T follicular helper cell (primary cell): ENCODE data around the gene CBX4.

Experiments used
- DNase-seq: peaks from one replicate; pipeline ENCODE4 v3.0.0-alpha.2; 2020; ENCODE audit warnings: low read depth

Gene CBX4

GRCh38 chr17:79829004-79829403 is 10.2 kb downstream of the CBX4 start:
- DNase-seq = no peak

DNA sequence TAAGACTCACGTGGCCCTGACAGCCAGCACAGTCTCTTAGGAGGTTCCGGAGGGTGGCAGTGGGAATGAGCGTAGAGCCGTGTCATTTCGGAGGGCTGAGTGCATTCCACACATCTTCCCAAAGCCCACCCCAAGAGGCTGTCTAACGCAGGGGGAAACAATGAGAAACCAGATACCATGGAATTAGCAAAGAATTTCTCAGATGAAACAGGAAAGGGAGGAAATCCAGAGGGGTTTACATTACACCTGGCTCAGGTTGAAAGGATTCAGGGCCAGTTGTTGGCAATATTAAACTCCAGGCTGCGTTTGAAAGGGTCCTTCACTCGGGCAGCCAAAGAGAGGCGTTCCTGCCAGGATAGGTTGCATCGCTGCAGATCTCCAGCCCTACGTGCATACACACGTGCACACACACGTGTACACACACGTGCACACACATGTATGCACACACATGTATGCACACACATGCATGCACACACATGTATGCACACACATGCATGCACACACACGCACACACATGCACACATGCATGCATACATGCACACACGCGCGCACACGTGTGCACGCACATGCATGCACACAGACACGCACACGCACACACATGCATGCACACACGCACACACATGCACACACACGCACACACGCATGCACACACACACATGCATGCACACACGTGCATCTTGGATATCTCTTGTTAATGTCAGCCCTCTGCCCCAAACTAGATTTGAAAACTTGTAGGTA is 12.2 kb downstream of the CBX4 start:
- DNase-seq = no peak

DNA sequence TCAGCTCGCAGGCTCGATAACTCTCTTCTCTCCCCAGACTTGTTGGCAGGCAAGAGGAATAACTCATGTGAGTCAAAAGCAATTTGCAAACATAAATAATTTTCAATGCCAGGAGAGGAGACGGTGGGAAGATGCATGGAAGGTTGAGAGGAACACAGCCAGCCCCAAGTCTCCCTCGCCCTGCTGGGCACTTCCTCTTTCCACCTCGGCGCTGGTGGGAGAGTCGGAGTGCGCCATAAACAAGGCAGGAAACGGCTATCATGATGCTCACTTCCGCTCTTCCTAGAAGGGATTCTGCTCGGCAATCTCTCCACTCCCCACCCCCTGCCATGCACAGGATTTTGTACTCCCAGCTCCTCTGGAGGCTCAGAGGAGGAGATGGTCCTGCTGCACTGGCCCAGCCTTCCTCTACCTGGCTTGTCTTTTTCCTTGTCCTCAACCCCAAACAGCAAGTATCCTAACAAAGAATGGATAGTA is 13.0 kb downstream of the CBX4 start:
- DNase-seq = no peak

GRCh38 chr17:79825580-79825921 is 13.7 kb downstream of the CBX4 start:
- no peak for DNase-seq

DNA sequence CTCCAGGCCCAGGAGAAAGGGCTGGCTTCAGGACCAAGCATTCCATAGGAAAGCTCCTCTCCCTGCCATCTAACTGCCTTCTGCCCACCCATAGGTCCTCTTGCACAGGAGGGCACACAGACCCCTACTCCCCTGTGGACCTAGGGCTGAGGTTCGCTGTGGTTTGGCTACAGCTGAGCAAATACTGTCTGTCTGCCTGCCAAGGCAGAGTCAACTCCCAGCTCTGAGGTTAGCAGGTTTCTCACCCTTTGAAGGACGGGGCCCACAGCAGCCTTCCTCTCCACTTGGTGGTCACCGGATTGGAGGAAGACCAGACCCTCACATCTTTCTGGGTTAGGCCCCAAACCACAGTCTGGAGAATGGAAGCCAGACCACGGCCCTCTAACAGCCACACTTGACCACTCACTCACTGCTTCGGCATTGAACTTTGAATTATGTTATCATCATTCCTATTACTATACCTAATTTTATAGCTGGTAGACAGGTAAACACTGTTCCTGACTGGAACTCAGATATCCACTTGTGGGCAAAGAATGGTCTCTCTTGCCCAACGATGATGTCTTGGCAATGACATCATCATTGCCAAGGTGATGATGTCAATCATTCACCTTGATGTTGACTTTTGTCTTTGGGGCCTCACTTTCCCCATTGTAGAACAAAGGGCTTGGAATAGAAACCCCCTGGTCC is 14.2 kb downstream of the CBX4 start:
- DNase-seq = no peak

GRCh38 chr17:79824234-79824633 is 15.0 kb downstream of the CBX4 start:
- no peak for DNase-seq

DNA sequence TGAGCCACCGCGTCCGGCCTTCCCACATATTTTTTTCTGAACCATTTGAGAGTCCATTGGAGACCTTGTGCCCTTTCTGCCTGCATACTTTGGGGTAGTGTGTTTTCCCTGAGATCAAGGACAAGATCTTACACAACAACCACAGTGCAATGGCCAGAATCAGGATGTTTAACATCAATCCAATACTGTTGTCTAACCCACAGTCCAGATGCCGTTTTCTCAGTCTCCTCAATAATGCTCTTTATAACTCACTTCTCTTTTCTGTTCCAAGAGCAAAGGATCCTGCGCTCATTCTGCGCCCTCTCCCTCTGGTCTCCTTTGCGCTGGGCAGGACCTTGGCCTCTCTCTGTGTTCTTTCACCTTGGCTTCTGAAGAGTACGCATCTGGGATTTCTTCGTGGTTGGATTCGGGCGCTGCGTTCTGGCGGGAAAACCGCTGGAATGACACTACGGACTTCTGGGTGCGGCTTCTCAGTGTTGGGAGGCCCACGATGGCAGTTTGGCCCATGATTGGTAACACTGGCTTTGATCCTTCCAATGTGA is 16.6 kb downstream of the CBX4 start:
- DNase-seq = no peak

- DNase-seq = no peak
Measured at GRCh38 chr17:79821331-79822095, 17.7 kb downstream of the CBX4 start.

DNA sequence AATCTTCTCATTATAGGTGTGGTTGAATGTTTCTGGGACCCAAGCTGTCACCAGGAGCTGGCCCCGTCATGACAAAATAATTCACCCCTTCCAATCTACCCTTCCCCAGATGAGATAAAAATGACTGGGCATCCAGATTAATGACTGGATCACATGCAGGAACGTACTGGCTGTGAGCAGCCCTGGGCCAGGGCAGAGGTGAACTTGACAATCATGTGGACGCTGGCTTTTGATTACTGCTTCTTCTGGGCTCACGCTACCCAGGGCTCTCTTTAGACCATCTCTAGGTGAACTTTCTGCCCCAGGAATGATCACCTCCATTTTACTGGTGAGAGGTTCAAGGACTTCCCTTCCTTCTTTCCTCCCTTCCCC is 18.3 kb downstream of the CBX4 start:
- no peak for DNase-seq

- no peak for DNase-seq
Measured at GRCh38 chr17:79819534-79820276, 19.5 kb downstream of the CBX4 start.

DNA sequence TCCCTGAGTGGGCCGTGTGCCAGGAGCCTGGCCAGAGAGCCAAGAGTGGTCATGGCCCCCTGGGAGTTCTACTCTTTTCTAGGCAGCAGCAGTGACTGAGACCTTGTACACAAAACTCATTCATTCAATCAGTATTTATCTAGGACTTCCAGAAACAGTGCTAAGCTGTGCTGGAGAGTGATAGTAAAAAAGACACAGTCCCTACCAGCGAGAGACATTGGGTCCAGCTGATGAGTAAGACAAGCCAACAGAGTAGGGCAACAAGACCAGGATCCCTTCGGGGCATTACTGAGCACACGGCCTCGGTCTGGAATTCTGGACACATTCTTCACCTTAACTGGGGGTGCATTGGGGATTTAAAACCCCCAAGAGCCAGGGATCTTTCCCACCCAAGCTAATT is 20.2 kb downstream of the CBX4 start:
- DNase-seq = no peak

GRCh38 chr17:79818026-79818758 is 21.0 kb downstream of the CBX4 start:
- DNase-seq = no peak

GRCh38 chr17:79815836-79816461 is 23.3 kb downstream of the CBX4 start:
- no peak for DNase-seq

DNA sequence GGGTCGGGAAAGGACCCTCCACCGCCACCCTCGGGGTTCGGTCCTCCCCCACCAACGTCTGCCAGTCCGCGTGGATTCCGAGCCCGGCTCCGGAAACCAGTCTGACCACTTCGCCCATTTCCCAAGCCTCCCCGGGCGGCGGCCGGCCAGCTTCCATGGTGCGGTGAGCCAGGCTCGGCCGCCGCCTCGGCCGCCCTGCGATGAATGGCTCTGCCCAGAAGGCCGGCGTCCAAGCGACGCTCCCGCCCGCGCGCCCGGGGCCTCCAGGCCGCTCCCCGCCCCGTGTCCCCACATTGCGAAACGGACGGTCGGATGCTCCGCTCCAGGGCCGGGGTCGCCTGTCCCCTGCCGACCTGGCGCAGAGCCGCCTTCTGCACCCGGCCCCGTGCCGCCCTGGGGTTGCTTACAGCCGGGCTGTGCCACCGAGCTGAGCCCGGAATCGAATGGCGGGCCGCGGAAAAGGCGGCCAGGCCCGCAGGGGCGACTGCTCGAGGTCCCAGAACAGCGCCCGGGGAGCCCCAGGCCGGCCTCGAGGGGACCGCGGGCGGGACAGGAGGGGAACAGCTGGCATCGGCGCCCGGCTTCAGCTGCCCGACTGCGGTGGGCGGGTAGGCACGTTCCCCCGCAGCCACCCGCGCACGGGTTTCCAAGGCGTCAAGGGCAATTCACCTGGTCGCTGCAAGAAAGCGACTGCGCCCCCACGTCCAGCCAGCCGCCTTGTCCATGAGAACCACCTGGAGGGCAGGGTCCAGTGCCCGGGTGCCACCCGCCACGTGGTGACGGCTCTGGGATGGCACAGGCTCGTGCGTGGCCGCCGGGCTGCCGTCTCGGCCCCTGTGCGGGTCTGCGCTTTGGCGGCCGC is 24.0 kb downstream of the CBX4 start:
- DNase-seq = no peak

GRCh38 chr17:79814127-79814973 is 24.9 kb downstream of the CBX4 start:
- DNase-seq = no peak

GRCh38 chr17:79813297-79814126 is 25.7 kb downstream of the CBX4 start:
- no peak for DNase-seq

GRCh38 chr17:79812353-79813258 is 26.6 kb downstream of the CBX4 start:
- no peak for DNase-seq
